Stimulated activated CD8-positive, alpha-beta memory T cell treated with anti-CD3 and anti-CD28 coated beads, Interleukin-4, amount 100 ng/mL, for 1 hour (primary cell): Measurements from ENCODE around the gene PARP4.
"Not testable (repeated sequence)": the region's sequence is repeated elsewhere in the genome, so short reads cannot be mapped to it uniquely, and the experiment has no call there.

ENCODE experiments used
- DNase-seq, 2 donors: peaks; one replicate each; pipeline ENCODE4 v3.0.0-alpha.2; 2020; ENCODE audit warnings: low read depth in 2 of 2, low spot score in 1 of 2

The PARP4 gene

GRCh38 chr13:24506283-24506682 is 6.3 kb downstream of the PARP4 start:
- DNase-seq: not testable (repeated sequence)

- DNase-seq: no peak
These were observed 6.8 kb downstream of the PARP4 start for GRCh38 chr13:24505756-24506155.

DNA sequence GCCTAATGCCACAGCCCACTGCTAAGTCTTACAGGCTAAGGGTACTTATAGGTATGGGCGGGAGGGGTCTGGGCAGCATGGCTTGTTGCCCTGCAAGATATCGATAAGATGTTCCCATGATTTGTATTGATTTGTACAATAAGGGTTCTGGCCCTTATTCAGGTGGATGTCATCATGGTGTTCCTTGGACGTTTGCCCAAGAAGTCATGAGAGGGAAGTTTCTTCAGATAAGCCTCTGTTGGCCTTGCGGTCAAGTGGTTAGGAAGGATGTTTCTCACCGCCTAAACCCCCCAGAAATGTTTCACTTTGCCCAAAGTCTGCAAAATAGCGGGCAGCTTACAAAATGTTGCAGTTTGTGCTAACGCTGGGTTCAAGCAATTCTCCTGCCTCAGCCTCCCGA is 7.3 kb downstream of the PARP4 start:
- no peak for DNase-seq

DNA sequence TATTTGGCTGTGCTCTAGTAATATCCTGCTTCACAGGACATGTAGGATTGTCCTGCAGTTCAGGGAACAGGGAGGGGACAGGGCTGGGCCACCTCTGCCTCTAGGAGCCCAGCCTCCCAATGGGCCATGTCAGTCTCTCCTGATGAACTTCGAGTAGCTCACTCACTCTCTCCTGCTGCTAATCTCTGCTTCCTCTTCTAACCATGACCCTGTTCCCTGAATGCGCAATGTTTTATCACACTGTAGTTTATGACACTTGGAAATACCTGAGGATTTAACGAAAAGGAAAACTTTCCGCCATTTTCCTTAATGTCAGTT is 9.2 kb downstream of the PARP4 start:
- no peak for DNase-seq

DNA sequence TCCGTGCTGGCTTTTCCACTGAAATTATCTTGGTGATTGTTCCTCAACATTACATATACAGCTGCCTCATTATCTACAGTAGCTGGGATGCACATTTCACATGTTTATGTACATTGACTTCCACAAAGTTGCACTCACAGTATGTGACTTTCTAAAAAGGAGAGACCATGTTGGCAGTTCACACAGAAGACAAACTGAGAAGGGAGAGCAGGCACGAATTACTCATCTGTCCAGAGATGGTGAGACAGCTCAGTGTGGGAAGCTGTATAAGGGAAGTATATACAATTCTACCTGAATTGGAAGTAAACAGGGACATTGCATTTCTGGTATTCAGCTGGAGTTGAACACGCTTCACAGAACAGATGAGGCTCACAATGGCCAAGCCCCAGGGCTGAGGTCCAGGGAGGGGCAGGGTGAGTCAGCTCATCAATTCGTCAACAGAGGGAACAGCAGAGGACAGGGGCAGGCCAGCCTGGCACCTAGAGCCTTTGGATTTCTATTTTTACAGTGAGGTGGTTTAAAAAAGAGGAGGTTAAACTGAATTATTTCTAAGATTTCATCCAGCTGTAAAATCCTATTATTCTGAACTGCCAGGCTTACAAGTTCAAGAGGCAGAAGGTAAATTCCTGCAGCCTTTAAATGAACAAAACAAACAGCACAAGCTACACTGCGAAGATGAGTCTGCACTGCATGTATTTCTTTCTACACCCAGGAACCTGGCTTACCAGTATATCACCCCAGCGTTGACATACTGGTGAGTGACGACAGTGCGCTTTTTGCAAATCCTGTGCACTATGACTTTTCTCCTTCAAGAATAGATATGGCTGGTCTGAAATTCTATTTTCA is 9.8 kb downstream of the PARP4 start:
- no peak for DNase-seq

DNA sequence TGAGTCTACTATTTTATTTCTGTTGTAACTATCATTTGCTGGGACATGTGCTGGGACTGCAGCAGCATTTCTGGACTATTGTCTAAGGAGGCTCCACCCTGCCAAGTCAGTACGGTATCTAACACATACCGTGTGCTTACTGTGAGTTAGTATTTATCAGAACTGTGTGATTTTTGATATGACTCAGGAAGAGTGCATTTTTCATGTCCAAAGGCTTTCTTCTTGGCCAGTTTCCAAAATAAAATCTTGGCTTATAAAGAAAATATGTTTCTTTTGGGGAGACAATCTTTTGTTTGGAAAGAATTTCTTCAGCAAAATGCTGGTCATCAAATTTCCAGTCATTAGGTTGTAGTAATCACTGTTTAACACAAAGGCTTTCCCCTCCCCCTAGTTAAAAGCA is 11.6 kb downstream of the PARP4 start:
- DNase-seq: no peak

DNA sequence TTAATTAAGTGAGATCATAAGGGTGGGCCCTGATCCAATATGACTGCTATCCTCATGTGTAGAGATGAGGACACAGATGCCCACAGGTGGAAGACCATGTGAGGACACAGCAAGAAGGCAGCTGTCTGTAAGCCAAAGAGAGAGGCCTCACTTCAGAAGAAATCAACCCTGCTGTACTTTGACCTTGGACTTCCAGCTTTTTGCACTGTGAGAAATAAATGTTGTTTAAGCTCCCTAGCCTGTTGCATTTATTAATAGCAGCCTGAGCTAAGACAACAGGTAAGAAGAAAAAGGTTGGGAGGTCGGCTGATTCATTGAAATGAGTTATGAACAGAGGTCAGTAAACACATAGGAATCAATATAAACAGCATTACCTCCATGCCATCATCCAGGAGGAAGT is 14.8 kb downstream of the PARP4 start:
- no peak for DNase-seq

- not testable (repeated sequence) for DNase-seq
These were observed 16.3 kb downstream of the PARP4 start for GRCh38 chr13:24496295-24496694.

DNA sequence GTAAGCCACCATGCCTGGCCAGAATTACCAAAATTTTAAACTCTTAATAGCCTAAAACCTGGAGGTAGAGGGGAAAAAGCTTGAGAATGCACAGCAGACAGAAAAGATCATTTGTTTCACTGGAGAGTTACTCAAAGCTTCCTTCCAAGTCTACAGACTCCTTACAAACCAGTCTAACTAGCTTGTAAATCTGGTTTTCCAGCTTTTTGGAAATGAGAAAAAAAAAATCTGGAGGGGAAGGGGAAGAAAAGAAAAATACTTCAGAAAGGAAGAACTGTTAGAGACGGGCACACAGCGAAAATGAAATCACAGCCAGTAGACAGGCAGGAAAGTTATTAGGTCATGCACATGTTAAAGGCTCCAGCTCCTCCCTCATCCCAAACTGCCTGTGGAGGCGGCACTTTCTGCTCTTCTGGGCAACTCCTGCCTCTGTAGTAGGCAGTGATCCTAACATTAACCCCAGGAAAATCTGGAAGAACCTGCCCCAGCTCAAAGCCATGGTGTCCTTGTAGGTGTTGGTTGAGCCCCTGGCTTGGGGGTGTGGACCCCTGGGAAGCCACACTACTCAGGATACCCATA is 17.3 kb downstream of the PARP4 start:
- DNase-seq: no peak

DNA sequence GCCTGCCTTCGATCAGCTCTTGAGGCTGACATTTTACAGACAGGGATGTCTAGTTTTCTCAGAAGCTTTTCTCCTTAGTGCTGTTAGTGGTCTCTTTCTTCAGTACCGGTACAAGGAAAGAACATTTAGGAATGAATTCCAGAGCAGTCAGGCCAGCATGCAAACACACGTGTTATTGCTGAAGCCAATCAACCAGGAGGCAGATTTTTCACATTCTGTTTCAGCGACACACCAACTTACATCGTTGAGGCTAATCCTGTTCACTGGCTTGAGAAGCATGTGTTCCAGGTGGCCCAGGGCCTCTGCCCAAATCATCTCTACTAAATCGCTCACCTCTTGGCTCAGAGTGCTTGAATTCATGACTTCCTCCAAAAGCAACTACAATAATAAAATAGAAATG is 19.2 kb downstream of the PARP4 start:
- DNase-seq: no peak

DNA sequence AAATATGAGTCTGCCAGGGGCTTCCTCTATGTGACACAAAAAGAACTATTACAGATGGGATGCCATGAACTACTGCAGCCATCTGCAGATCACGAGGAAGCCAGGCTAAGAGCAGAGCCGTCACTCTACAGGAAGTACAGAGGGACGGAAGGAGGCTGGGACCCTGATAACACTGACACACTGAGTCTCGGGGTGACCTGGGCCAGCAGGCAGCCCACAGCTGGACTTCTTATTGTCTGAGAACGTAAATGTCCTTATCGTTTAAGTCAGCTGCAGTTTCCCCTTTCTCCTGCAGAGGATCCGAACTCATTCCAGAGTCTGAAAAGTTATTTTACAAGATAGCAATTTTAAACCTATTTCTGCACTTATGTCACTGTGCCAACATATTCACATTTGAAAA is 20.7 kb downstream of the PARP4 start:
- DNase-seq: no peak

GRCh38 chr13:24489721-24490120 is 22.9 kb downstream of the PARP4 start:
- no peak for DNase-seq

- DNase-seq: not testable (repeated sequence)
These were observed 24.5 kb downstream of the PARP4 start for GRCh38 chr13:24488092-24488491.

DNA sequence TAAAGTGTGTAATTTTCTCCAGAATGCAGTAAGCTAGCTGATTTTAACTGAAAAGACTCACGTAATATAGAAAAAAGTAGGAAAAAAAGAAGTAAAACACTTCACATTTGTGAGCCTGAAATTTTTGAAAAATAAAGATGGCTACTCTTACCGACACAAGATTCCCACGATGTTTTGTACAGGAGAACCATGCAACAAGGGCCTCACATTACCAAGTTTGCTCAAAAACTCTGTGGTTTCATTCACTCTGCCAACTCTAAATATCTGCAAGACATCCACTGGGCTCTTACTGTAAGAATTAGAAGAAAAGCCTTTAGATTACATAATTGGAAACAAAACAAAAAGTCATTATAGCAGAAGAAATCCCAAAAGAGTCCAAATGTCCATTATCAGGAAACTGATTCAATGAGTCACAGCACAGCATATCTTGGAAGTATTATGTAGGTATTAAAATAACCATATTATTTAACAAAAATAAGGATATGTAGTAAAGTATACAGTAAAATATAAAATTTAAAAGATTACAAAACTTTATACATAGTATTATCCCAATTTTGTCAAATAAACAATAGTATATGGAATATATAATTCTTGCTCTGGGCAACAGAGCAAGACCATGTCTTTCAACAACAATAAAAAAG is 26.4 kb downstream of the PARP4 start:
- not testable (repeated sequence) for DNase-seq

DNA sequence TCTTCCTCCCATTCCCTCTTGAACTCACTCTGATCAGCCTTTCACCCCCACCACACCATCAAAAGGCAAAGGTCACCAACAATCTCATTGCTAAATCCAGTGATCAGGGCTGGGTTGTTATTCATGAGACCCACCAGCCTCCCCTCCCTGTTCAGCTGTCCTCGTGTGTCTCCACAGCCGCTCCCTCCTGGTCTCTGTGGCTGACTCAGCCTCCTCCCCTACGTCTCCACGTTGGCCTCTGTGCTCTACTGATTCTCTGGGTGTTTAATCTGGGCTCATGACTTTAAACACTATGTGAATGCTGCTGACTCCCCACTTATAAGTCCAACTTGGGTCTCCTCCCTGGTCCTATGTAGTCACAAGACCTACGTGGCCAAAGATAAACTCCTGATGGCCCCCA is 38.9 kb downstream of the PARP4 start:
- no peak for DNase-seq

- DNase-seq: not testable (repeated sequence)
These were observed 40.4 kb downstream of the PARP4 start for GRCh38 chr13:24472129-24472528.

DNA sequence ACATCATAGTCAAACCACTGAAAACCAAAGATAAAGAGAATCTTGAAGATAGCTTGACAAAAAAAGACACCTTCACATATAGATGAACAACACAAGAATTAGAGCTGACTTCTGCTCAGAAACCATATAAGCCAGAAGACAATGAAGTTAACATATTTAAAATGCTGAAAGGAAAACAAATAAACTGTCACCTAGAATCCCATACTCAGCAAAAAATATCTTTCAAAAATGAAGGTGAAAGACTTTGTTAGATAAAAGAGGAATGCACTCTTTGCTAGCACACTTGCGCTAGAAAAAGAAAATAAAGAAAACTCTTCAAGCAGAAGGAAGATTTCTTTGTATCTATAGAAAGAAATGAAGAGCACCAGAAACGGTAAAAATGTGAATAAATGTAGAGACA is 49.5 kb downstream of the PARP4 start:
- DNase-seq: no peak

- DNase-seq: no peak
These were observed 52.3 kb downstream of the PARP4 start for GRCh38 chr13:24460256-24460655.

DNA sequence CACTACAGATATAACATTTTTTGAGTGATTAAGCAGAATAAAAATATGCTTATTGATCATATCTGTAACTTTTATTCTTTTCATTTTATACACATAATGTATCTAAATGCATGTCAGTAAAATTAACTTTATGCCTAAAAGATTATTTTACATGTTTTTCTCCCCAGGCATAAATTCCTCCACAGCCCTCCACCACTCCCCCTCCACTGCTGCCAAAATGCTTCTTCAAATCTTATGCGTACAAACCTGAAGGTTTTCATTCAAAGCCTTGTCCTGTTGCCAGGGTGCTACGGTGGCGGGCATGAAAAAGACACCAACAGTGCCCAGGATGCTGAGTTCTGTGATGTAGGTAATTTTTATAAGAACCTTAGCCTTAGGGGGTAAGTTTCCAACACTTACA is 52.9 kb downstream of the PARP4 start:
- no peak for DNase-seq

DNA sequence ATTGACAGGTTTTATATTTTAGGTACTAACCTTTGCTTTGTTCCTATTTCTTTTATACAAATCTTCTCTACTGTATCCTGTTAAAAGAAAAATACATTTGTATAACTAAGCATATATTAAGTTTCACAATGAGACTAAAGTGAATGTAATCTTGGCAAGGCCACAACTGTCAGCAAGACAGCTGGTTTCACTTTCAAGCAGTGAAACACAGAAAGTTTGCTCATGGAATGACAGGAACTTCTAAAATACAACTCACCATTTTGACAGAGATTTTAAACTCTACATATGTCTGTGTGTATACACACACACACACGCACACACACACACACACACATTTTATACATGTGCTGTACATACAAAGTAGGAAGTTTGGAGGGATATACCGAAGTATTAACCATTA is 53.3 kb downstream of the PARP4 start:
- DNase-seq: no peak

GRCh38 chr13:24458736-24459135 is 53.8 kb downstream of the PARP4 start:
- no peak for DNase-seq

- no peak for DNase-seq
These were observed 56.2 kb downstream of the PARP4 start for GRCh38 chr13:24456396-24456795.

DNA sequence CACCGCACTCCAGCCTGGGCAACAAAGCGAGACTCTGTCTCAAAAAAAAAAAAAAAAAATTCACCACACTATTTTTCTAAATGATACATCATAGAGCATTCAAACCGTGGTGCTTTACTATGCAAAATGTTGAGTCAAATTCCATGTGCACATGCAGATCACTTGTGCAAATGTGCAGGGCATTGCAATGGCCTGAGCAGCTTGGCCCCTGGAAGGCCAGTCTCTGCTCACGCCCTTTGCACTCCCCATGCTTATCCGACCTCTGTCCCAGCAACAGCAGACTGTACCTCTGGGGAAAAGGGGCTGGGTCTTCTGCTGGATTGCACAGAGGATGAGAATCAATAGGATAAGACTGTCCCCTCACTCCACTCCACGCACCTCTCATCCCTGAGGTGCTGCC is 58.5 kb downstream of the PARP4 start:
- no peak for DNase-seq
